Limb (tissue), 2 donors: ENCODE measurements around the gene SMTNL1.

Experiments used
- DNase-seq, 2 donors: peaks; one replicate each; pipeline ENCODE4 v3.0.0-alpha.2; 2016; ENCODE audit errors: extremely low spot score in 2 of 2

Gene SMTNL1

GRCh38 chr11:57544566-57544965 lies 7.2 kb downstream of the SMTNL1 start:
- no peak for DNase-seq

GRCh38 chr11:57545883-57546282 lies 8.5 kb downstream of the SMTNL1 start:
- DNase-seq: no peak

GRCh38 chr11:57546451-57546850 lies 9.1 kb downstream of the SMTNL1 start:
- no peak for DNase-seq

- DNase-seq: no peak
Measured at GRCh38 chr11:57546869-57547475, 9.6 kb downstream of the SMTNL1 start.

GRCh38 chr11:57547854-57548377 lies 10.5 kb downstream of the SMTNL1 start:
- DNase-seq: no peak

- DNase-seq: no peak
Measured at GRCh38 chr11:57549983-57550382, 12.6 kb downstream of the SMTNL1 start.

- no peak for DNase-seq
Measured at GRCh38 chr11:57551941-57552340, 14.5 kb downstream of the SMTNL1 start.

- no peak for DNase-seq
Measured at GRCh38 chr11:57552479-57552878, 15.1 kb downstream of the SMTNL1 start.

- no peak for DNase-seq
Measured at GRCh38 chr11:57555393-57555792, 18.0 kb downstream of the SMTNL1 start.

GRCh38 chr11:57556041-57556440 lies 18.6 kb downstream of the SMTNL1 start:
- DNase-seq: no peak

- no peak for DNase-seq
Measured at GRCh38 chr11:57560146-57560545, 22.8 kb downstream of the SMTNL1 start.

- DNase-seq: no peak
Measured at GRCh38 chr11:57562596-57562995, 25.2 kb downstream of the SMTNL1 start.

GRCh38 chr11:57566005-57566904 lies 28.9 kb downstream of the SMTNL1 start:
- DNase-seq: no peak

GRCh38 chr11:57566905-57567514 lies 29.6 kb downstream of the SMTNL1 start:
- no peak for DNase-seq

- peak; percentile 38 to 83 for DNase-seq
Measured at GRCh38 chr11:57567515-57568329, 30.3 kb downstream of the SMTNL1 start, which contains the start of gene UBE2L6. Gene UBE2L6, minus strand, starts transcription at chr11:57567672. Its CDS starts 61 bp downstream, at chr11:57567611.

- DNase-seq: peak; percentile 80 to 93
Measured at GRCh38 chr11:57568330-57568766, 31.0 kb downstream of the SMTNL1 start.

- no peak for DNase-seq
Measured at GRCh38 chr11:57571606-57572005, 34.2 kb downstream of the SMTNL1 start.

- DNase-seq: no peak
Measured at GRCh38 chr11:57574061-57574460, 36.7 kb downstream of the SMTNL1 start.

- DNase-seq: no peak
Measured at GRCh38 chr11:57584341-57584740, 46.9 kb downstream of the SMTNL1 start.

- no peak for DNase-seq
Measured at GRCh38 chr11:57585301-57585700, 47.9 kb downstream of the SMTNL1 start.

GRCh38 chr11:57586711-57587245 lies 49.4 kb downstream of the SMTNL1 start:
- DNase-seq: no peak
